Measurements from ENCODE around the gene ARSB.

ARSB gene

DNA sequence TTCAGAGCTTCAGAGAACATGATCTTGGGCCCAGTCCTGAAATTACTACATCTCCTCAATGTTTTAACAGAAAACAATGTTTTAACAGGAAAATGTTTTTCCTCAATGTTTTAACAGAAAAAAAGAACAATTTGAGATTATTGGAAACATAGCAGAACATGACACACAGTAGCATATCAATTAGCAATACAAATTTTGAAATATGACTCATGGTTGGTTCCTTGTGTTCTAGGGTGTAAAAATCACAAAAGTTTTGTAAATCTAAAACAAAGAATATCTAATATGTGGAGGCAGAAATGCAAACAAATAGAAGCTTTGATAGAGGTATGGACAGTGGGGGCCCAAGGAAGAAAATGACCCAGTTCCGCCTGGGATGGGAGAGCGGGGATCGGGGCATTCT lies 22.8 kb upstream of the ARSB start:
- TF ChIP-seq, protein P1, sequence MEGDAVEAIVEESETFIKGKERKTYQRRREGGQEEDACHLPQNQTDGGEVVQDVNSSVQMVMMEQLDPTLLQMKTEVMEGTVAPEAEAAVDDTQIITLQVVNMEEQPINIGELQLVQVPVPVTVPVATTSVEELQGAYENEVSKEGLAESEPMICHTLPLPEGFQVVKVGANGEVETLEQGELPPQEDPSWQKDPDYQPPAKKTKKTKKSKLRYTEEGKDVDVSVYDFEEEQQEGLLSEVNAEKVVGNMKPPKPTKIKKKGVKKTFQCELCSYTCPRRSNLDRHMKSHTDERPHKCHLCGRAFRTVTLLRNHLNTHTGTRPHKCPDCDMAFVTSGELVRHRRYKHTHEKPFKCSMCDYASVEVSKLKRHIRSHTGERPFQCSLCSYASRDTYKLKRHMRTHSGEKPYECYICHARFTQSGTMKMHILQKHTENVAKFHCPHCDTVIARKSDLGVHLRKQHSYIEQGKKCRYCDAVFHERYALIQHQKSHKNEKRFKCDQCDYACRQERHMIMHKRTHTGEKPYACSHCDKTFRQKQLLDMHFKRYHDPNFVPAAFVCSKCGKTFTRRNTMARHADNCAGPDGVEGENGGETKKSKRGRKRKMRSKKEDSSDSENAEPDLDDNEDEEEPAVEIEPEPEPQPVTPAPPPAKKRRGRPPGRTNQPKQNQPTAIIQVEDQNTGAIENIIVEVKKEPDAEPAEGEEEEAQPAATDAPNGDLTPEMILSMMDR (IDR thresholded peaks at IDR 0.05; ENCODE audit: insufficient read depth, low read length, missing control alignments): no peak
- ChIA-PET POLR2A (interaction anchor here (0.9 kb wide), 1 partner anchor 23 kb away, joined by 3 read pairs; the partner anchor contains the start of gene ARSB), CTCF (interaction anchor here (1.0 to 1.3 kb wide), 3 partner anchors 14 to 23 kb away, joined by 4 to 5 read pairs (median 5); partner anchors contain the start of gene ARSB)
- DNase-seq (ENCODE audit: low read depth, low spot score): no peak
- H3K4me3 ChIP-seq (ENCODE audit: low read depth, low read length): no peak overlapping the region

DNA sequence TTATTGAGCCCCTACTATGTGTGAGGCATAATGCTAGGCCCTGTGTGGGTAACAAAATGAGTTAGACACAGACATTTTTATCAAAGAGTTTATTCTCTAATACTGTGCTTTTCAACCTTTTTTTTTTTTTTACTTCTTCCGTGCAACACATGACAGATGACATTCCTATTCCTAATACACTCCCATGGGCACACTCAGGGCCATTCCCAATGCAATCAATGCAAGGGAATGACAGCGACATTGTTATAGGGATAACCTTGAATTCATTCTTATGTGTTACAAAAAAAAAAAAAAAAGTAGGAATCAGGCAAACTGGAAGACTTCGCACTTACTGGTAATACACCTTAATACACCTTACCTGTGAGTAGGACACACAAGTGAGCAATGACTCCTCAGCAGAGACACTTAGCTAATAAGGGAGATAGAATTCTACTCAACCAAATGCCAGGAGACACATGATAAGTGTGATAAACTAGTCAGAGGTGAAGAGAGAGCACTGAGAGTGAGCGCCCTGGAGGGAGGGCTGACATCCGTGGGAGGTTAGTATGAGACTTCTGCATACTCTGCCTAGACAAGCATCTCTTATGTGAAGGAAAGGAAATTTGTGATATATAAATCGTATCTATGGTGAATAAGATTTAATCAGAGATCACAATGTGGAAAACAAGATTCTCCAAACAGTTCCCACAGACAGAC lies 21.0 kb upstream of the ARSB start:
- TF ChIP-seq, protein P1 (IDR thresholded peaks at IDR 0.05; ENCODE audit: insufficient read depth, low read length, missing control alignments): no peak
- H3K4me3 ChIP-seq (ENCODE audit: low read depth, low read length): no peak overlapping the region
- DNase-seq (ENCODE audit: low read depth, low spot score): no peak
- ChIA-PET POLR2A (interaction anchor here (0.7 kb wide), 1 partner anchor 14 kb away, joined by 4 read pairs; no protein-coding TSS in a partner anchor), CTCF (interaction anchor here (0.7 to 1.3 kb wide), 2 partner anchors 17 to 22 kb away, joined by 3 to 4 read pairs; no protein-coding TSS in a partner anchor)

DNA sequence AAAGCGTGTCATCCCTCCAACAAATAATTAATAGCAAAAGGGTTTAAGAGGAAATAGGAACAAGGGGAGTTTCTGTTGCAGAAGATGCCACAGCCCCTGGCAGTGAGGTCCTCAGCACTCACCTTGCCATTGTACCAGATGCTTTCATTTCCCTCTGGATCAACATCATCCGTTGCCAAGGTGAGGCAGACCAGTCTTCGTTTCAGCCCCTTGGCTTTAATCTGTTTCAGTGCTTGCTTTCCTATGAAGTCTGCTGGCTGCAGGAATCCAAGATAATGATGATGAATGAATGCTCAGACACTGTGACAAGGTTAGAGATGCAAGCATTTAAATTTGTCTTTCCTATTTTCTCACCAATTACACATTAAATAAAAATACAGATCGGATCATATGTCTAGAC lies 20.0 kb upstream of the ARSB start:
- H3K4me3 ChIP-seq (ENCODE audit: low read depth, low read length): no peak overlapping the region
- POLR2A ChIA-PET: no interaction called here
- CTCF ChIA-PET: interaction anchor here (0.8 kb wide), 1 partner anchor 20 kb away, joined by 3 read pairs; no protein-coding TSS in a partner anchor
- no peak for DNase-seq (ENCODE audit: low read depth, low spot score)
- TF ChIP-seq, protein P1 (IDR thresholded peaks at IDR 0.05; ENCODE audit: insufficient read depth, low read length, missing control alignments): no peak

DNA sequence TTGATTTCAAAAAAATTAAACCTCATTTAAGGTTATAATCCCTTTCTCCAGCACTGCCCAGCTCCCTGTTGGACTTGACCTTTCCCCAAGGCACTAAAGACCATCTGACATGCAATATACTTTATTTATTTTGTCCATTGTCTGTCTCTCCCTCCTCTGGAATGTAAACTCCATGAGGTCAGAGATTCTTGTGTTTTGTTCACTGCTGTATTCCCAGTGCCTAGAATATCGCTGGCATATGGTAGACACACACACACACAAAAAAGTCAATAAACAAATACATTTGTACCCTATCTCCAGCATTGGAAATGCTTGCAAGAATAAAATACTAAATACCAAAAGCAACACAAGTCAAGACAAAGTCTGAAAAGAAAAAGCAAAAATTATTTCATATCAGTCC lies 17.3 kb upstream of the ARSB start:
- ChIA-PET CTCF (interaction anchor here (1.3 to 3.9 kb wide), 4 partner anchors 10 to 27 kb away, joined by 3 to 19 read pairs (median 4); no protein-coding TSS in a partner anchor), POLR2A (interaction anchor here (2.2 kb wide), 1 partner anchor 17 kb away, joined by 7 read pairs; the partner anchor contains the start of gene ARSB)
- no peak for DNase-seq (ENCODE audit: low read depth, low spot score)
- TF ChIP-seq, protein P1 (IDR thresholded peaks at IDR 0.05; ENCODE audit: insufficient read depth, low read length, missing control alignments): no peak
- no peak overlapping the region for H3K4me3 ChIP-seq (ENCODE audit: low read depth, low read length)

DNA sequence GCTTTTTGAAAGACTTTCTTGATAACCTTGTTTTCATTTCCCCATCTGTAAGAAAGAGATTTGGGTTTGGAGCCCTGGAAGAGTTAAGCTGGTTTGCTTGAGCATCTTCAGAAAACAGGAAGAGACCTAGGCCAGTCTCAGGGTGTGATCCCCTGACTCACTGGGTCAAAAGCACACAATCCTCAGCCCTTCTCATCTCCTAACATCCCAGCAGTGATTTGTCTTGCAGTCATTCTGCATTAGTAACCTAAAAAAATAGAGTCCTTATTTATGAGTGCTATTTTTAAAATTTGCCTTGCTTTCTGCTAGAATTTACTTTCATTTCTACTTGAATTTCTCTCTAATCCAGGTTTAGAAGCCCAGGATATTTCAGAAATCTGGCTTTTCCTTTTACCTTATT lies 16.4 kb upstream of the ARSB start:
- TF ChIP-seq, protein P1 (IDR thresholded peaks at IDR 0.05; ENCODE audit: insufficient read depth, low read length, missing control alignments): no peak
- ChIA-PET CTCF (interaction anchor here (1.3 to 3.9 kb wide), 3 partner anchors 19 to 27 kb away, joined by 3 to 19 read pairs (median 4); no protein-coding TSS in a partner anchor), POLR2A (interaction anchor here (0.6 to 2.2 kb wide), 2 partner anchors 11 to 17 kb away, joined by 3 to 7 read pairs; partner anchors contain the start of gene ARSB)
- no peak overlapping the region for H3K4me3 ChIP-seq (ENCODE audit: low read depth, low read length)
- DNase-seq (ENCODE audit: low read depth, low spot score): no peak

DNA sequence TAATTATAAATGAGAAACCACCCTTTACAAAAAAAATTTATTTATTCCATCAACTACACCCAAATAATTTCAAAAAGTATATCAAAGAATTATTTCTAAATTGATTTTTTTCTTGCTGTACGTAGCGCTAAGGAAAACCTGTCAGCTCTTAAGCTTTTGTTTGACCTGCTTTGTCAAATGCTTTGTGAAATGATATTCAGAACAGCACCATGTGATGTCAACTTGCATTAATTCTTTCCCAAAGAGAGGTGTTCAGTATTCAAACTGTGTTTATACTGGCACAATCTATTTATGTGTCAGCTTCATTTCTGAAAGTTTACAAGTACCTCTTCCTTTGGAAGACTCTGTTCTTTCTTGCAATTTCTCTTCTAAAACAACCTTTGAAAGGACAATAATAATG lies 12.0 kb upstream of the ARSB start:
- TF ChIP-seq, protein P1 (IDR thresholded peaks at IDR 0.05; ENCODE audit: insufficient read depth, low read length, missing control alignments): no peak
- ChIA-PET CTCF (interaction anchor here (1.3 to 2.9 kb wide), 2 partner anchors 13 to 28 kb away, joined by 9 to 15 read pairs; partner anchors contain the start of gene ARSB), POLR2A (no interaction called here)
- H3K4me3 ChIP-seq (ENCODE audit: low read depth, low read length): no peak overlapping the region
- no peak for DNase-seq (ENCODE audit: low read depth, low spot score)

All from AG04449 (cell line).